Measurements from ENCODE around the gene ZNF827. TPM values are rescaled to one million over a fixed set of nuclear protein-coding genes. Genes with fewer than 3 reads are reported as not detected.

The ZNF827 gene
- total RNA-seq, 2 donors from 2014 or later, result 11.8 to 40.5 TPM

DNA sequence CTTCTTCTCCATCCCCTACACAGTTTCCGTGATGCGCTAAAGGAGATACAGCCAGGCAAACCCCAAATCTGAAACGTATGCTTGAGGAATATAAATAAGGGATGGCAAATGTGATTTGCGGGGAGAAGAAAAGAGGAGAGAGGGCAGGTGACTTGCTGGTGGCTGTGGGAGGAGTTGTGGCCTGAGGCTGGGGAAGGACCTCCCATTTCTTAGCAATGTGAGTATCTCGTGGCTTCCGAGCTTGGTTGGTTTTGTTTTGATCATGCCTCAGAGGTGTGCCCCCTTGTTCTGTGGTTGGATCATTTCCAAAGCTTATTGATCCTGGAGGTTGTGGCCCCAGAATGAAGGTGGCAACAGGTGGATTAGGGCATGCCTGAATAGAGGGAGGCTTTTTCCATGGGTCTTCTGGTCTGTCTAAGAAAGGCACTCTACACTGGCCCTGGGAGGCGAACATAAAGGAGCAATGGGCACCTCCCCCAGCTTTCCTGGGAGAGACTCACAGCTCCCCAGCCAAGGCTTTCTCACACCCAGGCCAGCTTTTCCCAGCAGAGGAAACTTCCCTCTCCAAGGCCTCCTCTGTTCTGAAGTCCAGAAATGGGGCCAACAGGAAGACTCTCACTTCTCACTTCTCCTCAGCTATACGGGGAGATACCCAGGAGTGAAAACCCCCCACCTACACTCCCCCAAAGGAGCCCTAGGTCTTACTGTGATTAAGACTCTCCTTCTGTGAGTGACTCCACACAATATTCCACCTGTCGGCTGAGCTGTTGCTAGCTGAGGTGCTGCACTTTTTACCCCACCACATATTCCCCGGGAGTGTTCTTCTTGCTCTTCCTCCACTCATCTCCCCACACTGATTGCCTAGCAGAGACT, 218.6 kb downstream of the ZNF827 start:
- Mint-ChIP-seq H3K9me3 (no peaks in the 10 kb centered on the region), H3K4me3 (peak overlapping the region; percentile 13), H3K36me3 (no peaks in the 10 kb centered on the region), H3K27ac (peak overlapping the region in 1 of 2 donors; percentile 15), H3K27me3 (peaks cover 7 to 29% of the 10 kb centered on the region in 2 donors), H3K4me1 (ENCODE audit: low read depth in 2 of 2) (peaks cover 9 to 10% of the 10 kb centered on the region in 2 donors)
- ATAC-seq (no peak), DNase-seq (ENCODE audit: low spot score) (no peak)

DNA sequence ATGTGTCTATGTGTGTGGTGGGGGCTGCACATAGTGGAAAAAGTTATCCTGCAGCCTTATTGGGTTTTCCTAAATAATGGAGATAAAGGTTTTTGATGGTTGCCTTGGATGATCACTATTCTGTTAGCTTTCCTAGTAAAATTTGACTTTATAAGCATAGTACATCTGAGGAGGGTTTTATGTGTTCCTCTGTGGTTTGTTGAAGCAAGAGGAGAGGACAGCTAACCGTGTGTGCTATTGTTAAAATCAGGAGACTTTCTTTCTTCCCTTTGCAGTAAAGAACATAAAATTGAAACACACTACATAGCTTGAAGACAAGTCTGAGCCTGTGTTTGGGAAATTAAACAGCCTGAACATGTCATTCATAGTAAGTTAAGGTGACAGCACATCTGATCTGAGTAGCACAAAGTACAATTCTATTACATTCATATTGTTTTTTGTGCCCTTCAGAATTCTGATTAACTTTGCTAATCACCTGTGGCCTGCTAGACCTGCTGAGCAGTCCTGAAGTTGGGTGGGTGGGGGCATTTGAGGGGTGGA, 221.9 kb downstream of the ZNF827 start:
- H3K36me3 Mint-ChIP-seq, result peaks cover under 1% of the 10 kb centered on the region
- no peak for DNase-seq (ENCODE audit: low spot score)
- peaks cover 2% of the 10 kb centered on the region for H3K9me3 Mint-ChIP-seq
- ATAC-seq, result no peak
- H3K4me1 Mint-ChIP-seq (ENCODE audit: low read depth in 2 of 2), result peaks cover 9 to 10% of the 10 kb centered on the region in 2 donors
- no peak overlapping the region for H3K4me3 Mint-ChIP-seq
- no peak overlapping the region for H3K27ac Mint-ChIP-seq
- peaks cover 8 to 33% of the 10 kb centered on the region in 2 donors for H3K27me3 Mint-ChIP-seq

DNA sequence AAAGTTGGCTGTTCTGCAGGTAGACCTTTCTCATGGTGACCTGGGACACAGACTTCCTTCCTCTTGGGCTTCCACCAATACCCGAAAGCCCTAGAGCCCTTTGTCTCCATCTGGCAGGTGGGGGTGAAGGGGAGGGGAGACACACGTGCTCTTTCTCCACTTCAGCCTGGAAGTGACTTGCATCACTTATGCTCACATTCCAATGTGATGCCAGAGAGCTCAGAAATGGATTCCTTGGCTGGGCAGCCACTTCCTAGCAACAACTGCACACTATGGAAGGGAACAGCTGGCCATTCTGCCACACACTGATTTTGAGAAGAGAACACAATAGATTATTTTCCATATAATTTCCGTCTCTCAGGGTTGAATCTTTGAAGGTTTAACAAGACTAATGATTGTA, 222.4 kb downstream of the ZNF827 start:
- Mint-ChIP-seq H3K27ac (no peak overlapping the region), H3K9me3 (peaks cover 7% of the 10 kb centered on the region), H3K36me3 (peaks cover 6% of the 10 kb centered on the region), H3K4me1 (ENCODE audit: low read depth in 2 of 2) (peaks cover 9 to 10% of the 10 kb centered on the region in 2 donors), H3K4me3 (no peak overlapping the region), H3K27me3 (peaks cover 14 to 30% of the 10 kb centered on the region in 2 donors)
- ATAC-seq, result no peak
- DNase-seq (ENCODE audit: low spot score), result no peak

DNA sequence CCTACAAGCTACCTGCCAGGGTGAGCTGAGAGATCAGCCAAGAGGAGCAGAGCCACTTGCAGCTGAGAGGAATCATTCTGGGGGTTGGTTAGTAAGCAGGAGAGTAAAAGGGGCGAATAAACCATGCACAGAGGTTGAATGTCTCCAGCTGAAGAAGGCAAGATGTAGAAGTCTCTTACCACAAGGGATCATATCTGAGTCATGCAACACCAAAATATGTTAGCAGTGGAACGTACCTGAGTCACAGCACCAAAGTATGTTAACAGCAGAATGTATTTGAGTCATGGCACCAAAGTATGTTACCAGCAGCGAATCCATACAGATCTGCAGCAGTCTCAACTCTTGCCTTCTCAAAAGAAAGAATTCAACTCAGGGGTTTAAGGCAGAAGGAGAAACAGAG, 228.8 kb downstream of the ZNF827 start:
- Mint-ChIP-seq H3K4me1 (ENCODE audit: low read depth in 2 of 2) (no peaks in the 10 kb centered on the region), H3K4me3 (no peak overlapping the region), H3K27me3 (peaks cover 8 to 13% of the 10 kb centered on the region in 2 donors), H3K9me3 (peaks cover 7% of the 10 kb centered on the region), H3K27ac (no peak overlapping the region), H3K36me3 (peaks cover 18% of the 10 kb centered on the region)
- ATAC-seq (peak in 1 of 2 donors; percentile 11), DNase-seq (ENCODE audit: low spot score) (no peak)

DNA sequence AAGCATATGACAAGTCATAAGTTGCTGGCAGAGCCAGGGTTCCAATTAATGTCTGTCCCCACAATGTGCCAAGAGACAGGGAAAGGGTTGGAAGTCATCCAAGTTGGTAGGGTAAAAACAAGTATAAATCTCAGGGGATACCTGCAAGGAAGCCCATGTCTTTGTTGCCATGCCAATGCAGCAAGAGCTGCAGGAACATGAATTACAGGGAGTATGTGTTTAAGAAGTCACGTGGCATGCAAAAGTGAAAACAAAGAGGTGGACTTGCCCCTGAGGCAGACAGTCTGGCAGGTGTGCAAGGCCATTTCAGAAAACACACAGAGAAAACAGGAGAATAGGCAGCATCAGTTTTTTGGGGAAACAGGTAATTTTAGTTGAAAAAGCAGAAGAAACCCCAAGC, 229.3 kb downstream of the ZNF827 start:
- no peak overlapping the region for H3K27ac Mint-ChIP-seq
- peaks cover 18% of the 10 kb centered on the region for H3K36me3 Mint-ChIP-seq
- no peaks in the 10 kb centered on the region for H3K4me1 Mint-ChIP-seq (ENCODE audit: low read depth in 2 of 2)
- peaks cover 7% of the 10 kb centered on the region for H3K9me3 Mint-ChIP-seq
- DNase-seq (ENCODE audit: low spot score) (no peak), ATAC-seq (no peak)
- peaks cover 8 to 11% of the 10 kb centered on the region in 2 donors for H3K27me3 Mint-ChIP-seq
- H3K4me3 Mint-ChIP-seq, result no peak overlapping the region

Other genes with a start within 250 kb of the ZNF827 start
- gene LSM6, start 236.9 kb upstream of the ZNF827 start, total RNA-seq, result 10 to 100 TPM; 34.8 to 61.6 TPM